HS-5 (cell line): ENCODE data around the gene SEPHS2.
"Not testable (repeated sequence)": the region's sequence is repeated elsewhere in the genome, so short reads cannot be mapped to it uniquely, and the experiment has no call there.

Experiments
- DNase-seq: peaks from one replicate; pipeline ENCODE4 v3.0.0-alpha.2; 2012; ENCODE audit warnings: low read depth

The SEPHS2 gene

DNA sequence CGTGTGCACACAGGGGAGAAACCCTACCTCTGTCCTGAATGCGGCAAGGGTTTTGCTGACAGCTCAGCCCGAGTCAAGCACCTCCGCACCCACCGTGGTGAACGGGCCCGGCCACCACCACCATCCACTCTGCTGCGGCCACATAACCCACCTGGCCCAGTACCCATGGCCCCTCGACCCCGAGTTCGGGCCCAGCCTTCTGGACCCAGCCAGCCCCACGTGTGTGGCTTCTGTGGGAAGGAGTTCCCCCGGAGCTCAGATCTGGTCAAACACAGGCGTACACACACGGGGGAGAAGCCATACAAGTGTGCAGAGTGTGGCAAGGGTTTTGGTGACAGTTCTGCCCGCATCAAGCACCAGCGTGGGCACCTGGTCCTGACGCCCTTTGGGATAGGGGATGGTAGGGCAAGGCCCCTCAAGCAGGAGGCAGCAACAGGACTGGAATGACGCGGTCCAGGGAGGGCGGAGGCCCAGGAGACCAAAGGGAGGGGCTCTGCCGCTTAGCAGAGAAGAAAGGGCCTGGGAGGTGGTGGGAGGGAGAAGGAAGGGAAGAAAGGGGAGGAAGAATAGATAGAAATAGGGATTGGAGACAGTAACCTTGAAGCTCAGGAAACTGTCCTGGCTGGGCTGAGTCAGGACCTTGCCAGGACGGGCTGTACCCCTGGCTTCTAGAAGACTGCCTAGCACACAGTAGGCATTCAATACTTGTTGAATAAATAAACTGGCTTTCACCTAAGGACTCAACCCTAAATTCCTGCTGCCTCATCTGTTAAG lies 46.8 kb downstream of the SEPHS2 start:
- DNase-seq, result no peak

DNA sequence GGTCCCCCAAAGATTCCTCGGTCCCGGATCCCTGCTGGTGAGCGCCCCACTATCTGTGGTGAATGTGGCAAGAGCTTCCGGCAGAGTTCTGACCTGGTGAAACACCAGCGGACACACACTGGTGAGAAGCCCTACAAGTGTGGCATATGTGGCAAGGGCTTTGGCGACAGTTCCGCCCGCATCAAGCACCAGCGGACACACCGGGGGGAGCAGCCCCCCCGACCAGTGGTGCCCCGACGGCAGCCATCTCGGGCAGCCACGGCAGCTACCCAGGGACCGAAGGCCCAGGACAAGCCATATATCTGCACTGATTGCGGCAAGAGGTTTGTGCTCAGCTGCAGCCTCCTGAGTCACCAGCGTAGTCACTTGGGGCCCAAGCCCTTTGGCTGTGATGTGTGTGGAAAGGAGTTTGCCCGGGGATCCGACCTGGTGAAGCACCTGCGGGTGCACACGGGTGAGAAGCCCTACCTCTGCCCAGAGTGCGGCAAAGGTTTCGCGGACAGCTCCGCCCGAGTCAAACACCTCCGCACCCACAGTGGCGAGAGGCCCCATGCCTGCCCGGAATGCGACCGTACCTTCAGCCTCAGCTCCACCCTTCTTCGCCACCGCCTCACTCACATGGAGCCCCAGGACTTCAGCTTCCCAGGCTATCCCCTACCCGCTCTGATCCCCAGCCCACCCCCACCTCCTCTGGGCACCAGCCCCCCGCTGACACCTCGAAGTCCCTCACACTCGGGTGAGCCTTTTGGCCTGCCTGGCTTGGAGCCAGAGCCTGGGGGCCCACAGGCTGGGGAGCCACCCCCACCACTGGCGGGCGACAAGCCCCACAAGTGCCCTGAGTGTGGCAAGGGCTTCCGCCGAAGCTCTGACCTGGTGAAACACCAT lies 47.7 kb downstream of the SEPHS2 start:
- no peak for DNase-seq

DNA sequence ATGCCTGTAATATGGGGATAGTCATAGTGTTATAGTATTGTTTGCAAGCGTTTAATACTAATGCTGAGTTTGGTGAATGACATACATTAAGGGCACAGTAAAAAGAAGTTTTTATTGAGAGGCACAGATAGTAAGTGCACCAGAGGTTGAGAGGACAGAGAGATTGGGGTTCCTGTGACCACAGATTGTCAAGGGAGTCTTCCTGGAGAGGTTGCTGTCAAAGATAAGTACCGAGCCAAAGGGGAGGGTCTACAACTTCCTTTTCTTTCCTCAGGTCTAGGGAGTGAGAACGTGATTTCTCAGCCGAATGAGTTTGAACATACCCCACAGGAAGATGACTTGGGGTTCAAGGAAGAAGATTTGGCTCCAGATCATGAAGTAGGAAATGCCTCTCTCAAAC lies 48.6 kb downstream of the SEPHS2 start:
- DNase-seq, result no peak

DNA sequence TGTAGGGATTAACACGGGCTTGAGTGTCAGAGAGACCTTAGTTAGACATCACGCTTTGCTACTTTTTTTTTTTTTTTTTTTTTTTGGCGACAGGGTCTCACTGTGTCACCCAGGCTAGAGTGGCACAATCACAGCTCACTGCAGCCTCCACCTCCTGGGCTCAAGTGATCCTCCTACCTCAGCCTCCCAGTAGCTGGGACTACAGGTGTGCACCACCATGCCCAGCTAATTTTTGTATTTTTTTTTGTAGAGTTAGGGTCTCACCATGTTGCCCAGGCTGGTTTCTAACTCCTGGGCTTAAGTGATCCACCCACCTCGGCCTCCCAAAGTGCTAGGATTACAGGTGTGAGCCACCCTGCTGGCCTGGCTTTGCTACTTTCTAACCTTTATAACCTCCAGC lies 49.0 kb downstream of the SEPHS2 start:
- not testable (repeated sequence) for DNase-seq

DNA sequence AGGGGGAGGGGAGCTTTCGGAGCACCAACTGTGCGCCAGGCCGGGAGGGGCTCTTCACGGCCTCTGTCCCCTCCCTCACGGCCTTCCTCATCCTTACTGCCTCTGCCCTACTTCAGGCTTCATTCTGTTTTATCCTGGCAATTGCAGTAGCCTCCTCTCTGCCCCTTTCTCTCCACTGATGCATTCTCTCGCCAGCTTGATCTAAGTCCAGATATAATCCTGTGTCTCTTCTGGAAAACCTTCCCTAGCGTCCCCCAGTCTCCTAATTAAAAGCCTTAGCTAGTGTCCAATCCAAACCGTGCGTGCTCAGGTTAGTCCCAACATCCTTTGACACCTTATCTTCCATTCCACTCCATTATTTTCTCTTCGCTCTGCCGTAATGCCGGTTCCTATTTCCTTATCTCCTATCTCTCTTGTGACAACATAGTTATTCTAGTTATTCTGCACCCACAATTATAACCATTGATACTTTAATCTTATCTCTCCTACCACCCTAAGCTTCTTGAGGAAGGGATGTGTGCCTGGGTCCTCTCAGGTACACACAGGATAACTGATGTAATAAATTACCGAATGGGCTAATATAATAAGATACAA lies 49.6 kb downstream of the SEPHS2 start:
- no peak for DNase-seq

DNA sequence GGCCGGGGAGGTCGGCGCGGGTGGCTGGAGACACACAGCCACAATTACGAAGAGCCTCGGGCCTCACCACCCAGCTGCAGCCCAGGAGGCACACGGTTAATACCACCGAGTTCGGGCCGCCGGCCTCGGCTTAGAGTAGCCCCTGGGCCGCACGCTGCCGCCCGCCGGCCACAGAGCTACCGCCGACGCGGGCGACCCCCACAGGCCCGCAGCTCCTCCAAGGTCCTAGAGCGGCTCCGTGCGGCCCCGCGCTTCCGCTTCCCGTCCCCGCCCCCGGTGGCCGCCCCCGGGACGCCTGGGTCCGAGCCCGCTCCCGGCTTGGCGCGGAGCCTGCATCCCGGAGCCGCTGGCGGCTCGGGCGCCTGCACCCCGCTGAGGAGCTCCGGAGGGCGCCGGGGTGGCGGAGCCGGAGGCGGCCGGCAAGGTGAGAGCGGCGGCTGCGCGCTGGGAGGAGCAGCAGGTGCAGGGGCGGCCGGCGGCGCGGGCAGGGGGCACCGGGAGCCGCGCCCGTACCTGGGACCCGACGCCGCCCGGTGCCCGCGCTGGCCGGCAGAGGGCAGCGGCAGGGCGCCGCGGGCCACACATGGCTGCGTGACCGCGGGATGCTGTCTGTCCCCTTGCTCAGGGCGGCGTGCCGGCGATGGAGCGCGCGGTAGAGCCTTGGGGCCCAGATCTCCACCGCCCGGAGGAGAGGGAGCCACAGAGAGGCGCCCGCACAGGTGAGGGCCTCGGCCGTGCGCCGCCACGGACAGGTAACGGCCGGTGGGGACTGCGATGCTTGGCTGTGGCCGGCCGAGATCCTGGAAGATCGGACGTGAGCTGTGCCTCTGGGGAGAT lies 50.3 kb downstream of the SEPHS2 start, which contains the start of gene ZNF48:
Gene ZNF48, plus strand, starts transcription at position 266 of the 837 bp plus-strand sequence. Its CDS starts 375 bp downstream, at position 641.
- DNase-seq, result no peak

DNA sequence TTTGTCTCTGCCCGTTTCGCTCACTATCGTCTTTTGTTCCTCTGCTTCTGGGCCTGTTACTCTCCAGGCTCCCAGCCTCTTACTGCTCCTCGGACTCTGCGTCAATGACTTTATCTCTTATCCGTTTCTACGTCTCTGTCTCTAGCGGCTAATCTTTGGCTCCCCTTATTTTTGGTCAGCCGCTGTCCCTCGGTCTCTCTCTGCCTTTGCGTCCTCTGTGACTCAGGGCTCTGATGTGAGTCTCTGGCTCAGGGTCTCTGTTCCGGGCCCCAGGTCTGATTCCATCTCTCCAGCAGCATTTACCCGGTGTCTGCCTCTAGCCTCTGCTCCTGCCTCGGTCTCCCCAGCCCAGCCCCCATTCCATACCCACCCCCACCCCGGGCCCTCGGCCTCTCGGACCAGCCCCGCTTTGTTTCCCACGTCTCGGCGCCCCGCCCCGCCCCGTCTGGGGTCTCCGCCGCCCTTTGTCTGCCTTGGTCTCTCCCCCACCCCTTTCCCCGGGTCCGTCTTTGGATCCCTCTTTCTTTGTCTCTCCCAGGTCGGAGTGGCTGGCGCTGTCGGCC lies 51.0 kb downstream of the SEPHS2 start:
- DNase-seq, result no peak
